SK-N-SH treated with all-trans-retinoic acid at 6 μM for 48 hours (cell line): ENCODE results near the gene SSR4.

Experiments used
- ATAC-seq: fragments of 200-7000 bp; cut with Tn5 transposase; 3 replicates; pipeline ENCODE4 v1.9.1; 2020; ENCODE audit warnings: mild to moderate bottlenecking, moderate library complexity
- ARNTL ChIP-seq: fragments of 450-650 bp; formaldehyde crosslinking; IDR thresholded peaks from 2 replicates; pipeline ENCODE4 v1.5.0; 2020; ENCODE audit warnings: low read depth, mild to moderate bottlenecking, moderate library complexity, borderline replicate concordance
- BACH2 ChIP-seq: fragments of 250-450 bp; sonication (Bioruptor Pico); IDR thresholded peaks from 2 replicates; pipeline ENCODE4 v1.9.0; 2021; ENCODE audit warnings: mild to moderate bottlenecking, borderline replicate concordance
- CREB5 ChIP-seq: fragments of 250-450 bp; sonication (Bioruptor Pico); IDR thresholded peaks from 2 replicates; pipeline ENCODE4 v1.5.1; 2020; ENCODE audit warnings: low read depth, mild to moderate bottlenecking, moderate library complexity
- CSDC2 ChIP-seq: fragments of 250-450 bp; sonication (Bioruptor Pico); IDR thresholded peaks from 2 replicates; pipeline ENCODE4 v1.5.0; 2020; ENCODE audit warnings: mild to moderate bottlenecking, moderate library complexity
- ESRRG ChIP-seq: fragments of 250-450 bp; sonication (Bioruptor Pico); IDR thresholded peaks from 2 replicates; pipeline ENCODE4 v1.6.1; 2021; ENCODE audit warnings: mild to moderate bottlenecking
- GLIS3 ChIP-seq: fragments of 250-450 bp; sonication (Bioruptor Pico); IDR thresholded peaks from 2 replicates; pipeline ENCODE4 v1.5.0; 2020; ENCODE audit warnings: mild to moderate bottlenecking, moderate library complexity
- ISL1 ChIP-seq: fragments of 250-450 bp; sonication (Bioruptor Pico); IDR thresholded peaks from 2 replicates; pipeline ENCODE4 v2.1.2; 2022; ENCODE audit warnings: mild to moderate bottlenecking, moderate library complexity
- PATZ1 ChIP-seq: fragments of 250-450 bp; sonication (Bioruptor Pico); IDR thresholded peaks from 2 replicates; pipeline ENCODE4 v1.8.0; 2020; ENCODE audit warnings: mild to moderate bottlenecking, moderate library complexity, borderline replicate concordance
- PPARA ChIP-seq: fragments of 250-450 bp; sonication (Bioruptor Pico); IDR thresholded peaks from 2 replicates; pipeline ENCODE4 v1.5.0; 2020; ENCODE audit warnings: mild to moderate bottlenecking, borderline replicate concordance
- RARB ChIP-seq: fragments of 250-450 bp; sonication (Bioruptor Pico); IDR thresholded peaks from 2 replicates; pipeline ENCODE4 v1.8.0; 2021; ENCODE audit warnings: mild to moderate bottlenecking, moderate library complexity
- SNAI2 ChIP-seq: fragments of 250-450 bp; sonication (Bioruptor Pico); IDR thresholded peaks from 2 replicates; pipeline ENCODE4 v1.5.0; 2020; ENCODE audit warnings: mild to moderate bottlenecking, moderate library complexity
- TCF4 ChIP-seq: fragments of 250-450 bp; sonication (Bioruptor Pico); IDR thresholded peaks from 2 replicates; pipeline ENCODE4 v1.8.0; 2021; ENCODE audit warnings: mild to moderate bottlenecking, moderate library complexity, borderline replicate concordance
- TOX ChIP-seq: fragments of 250-450 bp; sonication (Bioruptor Pico); IDR thresholded peaks from 2 replicates; pipeline ENCODE4 v1.8.0; 2021; ENCODE audit warnings: mild to moderate bottlenecking, moderate library complexity, borderline replicate concordance
- TSHZ2 ChIP-seq: fragments of 250-450 bp; sonication (Bioruptor Pico); IDR thresholded peaks from 2 replicates; pipeline ENCODE4 v1.5.0; 2020; ENCODE audit warnings: mild to moderate bottlenecking, moderate library complexity
- ZFP3 ChIP-seq: fragments of 250-450 bp; sonication (Bioruptor Pico); IDR thresholded peaks from 2 replicates; pipeline ENCODE4 v1.5.0; 2020; ENCODE audit warnings: mild to moderate bottlenecking, moderate library complexity
- ZFP30 ChIP-seq: fragments of 450-650 bp; formaldehyde crosslinking; IDR thresholded peaks from 2 replicates; pipeline ENCODE4 v1.5.0; 2022; ENCODE audit warnings: mild to moderate bottlenecking, moderate library complexity
- ZNF565 ChIP-seq: fragments of 450-650 bp; formaldehyde crosslinking; conservative IDR thresholded peaks from 2 replicates; pipeline ENCODE4 v1.5.0; 2020; ENCODE audit warnings: low read depth, mild to moderate bottlenecking, moderate library complexity
- ZNF70 ChIP-seq: fragments of 450-650 bp; formaldehyde crosslinking; IDR thresholded peaks from 2 replicates; pipeline ENCODE4 v1.5.0; 2020; ENCODE audit warnings: mild to moderate bottlenecking, moderate library complexity
- TF ChIP-seq, protein P1 (sequence below): fragments of 250-450 bp; sonication (Bioruptor Pico); IDR thresholded peaks from 2 replicates; pipeline ENCODE4 v1.8.0; 2021; ENCODE audit warnings: low read depth, mild to moderate bottlenecking, moderate library complexity, borderline replicate concordance
- TF ChIP-seq, protein P2 (sequence below): fragments of 250-450 bp; sonication (Bioruptor Pico); IDR thresholded peaks from 2 replicates; pipeline ENCODE4 v1.5.1; 2021; ENCODE audit warnings: mild to moderate bottlenecking, moderate library complexity

The SSR4 gene

DNA sequence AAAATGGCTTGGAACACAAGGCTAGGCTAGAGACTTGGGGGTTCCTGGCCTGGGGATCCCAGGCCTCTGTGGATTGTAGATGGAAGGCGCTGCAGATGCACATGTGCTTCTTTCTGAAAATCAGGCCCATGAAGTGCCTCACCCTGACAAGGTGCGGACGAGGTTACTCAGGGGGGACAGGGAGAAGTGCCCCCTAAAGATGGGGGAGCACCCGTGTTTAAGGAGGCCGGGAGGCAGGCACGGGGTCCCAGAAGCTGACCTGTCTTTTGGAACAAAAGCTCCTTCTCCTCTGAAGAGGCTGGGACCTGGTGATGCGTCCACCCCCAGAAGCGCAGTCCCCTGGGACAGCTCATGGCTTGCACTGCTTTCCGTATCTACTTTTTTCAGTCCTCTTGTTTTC is 33.4 kb downstream of the SSR4 start:
- no peak for ATAC-seq
- TF ChIP-seq ZNF70 (CRISPR knock-in tag) (no peak), GLIS3 (no peak), TOX (CRISPR knock-in tag) (no peak), ZNF565 (CRISPR knock-in tag) (no peak), PATZ1 (CRISPR knock-in tag) (no peak), RARB (CRISPR knock-in tag) (no peak), ESRRG (CRISPR knock-in tag) (no peak), ZFP3 (CRISPR knock-in tag) (no peak), CSDC2 (CRISPR knock-in tag) (no peak), CREB5 (CRISPR knock-in tag) (no peak), ZFP30 (CRISPR knock-in tag) (no peak), BACH2 (no peak)
- TF ChIP-seq, protein P1, sequence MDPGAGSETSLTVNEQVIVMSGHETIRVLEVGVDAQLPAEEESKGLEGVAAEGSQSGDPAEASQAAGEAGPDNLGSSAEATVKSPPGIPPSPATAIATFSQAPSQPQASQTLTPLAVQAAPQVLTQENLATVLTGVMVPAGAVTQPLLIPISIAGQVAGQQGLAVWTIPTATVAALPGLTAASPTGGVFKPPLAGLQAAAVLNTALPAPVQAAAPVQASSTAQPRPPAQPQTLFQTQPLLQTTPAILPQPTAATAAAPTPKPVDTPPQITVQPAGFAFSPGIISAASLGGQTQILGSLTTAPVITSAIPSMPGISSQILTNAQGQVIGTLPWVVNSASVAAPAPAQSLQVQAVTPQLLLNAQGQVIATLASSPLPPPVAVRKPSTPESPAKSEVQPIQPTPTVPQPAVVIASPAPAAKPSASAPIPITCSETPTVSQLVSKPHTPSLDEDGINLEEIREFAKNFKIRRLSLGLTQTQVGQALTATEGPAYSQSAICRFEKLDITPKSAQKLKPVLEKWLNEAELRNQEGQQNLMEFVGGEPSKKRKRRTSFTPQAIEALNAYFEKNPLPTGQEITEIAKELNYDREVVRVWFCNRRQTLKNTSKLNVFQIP (CRISPR knock-in tag), result no peak
- TF ChIP-seq, protein P2, sequence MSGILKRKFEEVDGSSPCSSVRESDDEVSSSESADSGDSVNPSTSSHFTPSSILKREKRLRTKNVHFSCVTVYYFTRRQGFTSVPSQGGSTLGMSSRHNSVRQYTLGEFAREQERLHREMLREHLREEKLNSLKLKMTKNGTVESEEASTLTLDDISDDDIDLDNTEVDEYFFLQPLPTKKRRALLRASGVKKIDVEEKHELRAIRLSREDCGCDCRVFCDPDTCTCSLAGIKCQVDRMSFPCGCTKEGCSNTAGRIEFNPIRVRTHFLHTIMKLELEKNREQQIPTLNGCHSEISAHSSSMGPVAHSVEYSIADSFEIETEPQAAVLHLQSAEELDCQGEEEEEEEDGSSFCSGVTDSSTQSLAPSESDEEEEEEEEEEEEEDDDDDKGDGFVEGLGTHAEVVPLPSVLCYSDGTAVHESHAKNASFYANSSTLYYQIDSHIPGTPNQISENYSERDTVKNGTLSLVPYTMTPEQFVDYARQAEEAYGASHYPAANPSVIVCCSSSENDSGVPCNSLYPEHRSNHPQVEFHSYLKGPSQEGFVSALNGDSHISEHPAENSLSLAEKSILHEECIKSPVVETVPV (CRISPR knock-in tag), result no peak

DNA sequence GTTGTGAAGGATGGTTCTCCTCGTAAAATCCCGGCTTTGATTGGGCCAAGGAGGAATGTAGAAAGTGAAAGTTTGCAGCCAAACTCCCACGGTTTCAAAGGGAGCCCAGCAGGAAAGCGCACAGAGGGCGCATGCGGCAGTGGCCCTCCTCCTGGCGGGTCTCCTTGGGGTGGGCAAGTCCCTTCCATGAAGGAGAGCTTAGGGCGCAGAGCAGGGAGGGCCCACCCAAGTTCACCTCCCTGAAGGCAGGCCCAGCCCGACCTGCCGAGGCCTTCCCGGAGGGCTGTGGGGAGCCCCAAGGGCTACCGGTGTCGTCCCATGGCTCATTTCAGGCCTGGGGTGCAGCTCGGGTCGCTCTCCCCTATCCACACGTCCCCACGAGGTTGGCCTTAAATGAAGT is 33.8 kb downstream of the SSR4 start:
- ATAC-seq, result no peak
- TF ChIP-seq CREB5 (CRISPR knock-in tag) (no peak), SNAI2 (CRISPR knock-in tag) (no peak), ISL1 (CRISPR knock-in tag) (no peak), ZFP3 (CRISPR knock-in tag) (no peak)

DNA sequence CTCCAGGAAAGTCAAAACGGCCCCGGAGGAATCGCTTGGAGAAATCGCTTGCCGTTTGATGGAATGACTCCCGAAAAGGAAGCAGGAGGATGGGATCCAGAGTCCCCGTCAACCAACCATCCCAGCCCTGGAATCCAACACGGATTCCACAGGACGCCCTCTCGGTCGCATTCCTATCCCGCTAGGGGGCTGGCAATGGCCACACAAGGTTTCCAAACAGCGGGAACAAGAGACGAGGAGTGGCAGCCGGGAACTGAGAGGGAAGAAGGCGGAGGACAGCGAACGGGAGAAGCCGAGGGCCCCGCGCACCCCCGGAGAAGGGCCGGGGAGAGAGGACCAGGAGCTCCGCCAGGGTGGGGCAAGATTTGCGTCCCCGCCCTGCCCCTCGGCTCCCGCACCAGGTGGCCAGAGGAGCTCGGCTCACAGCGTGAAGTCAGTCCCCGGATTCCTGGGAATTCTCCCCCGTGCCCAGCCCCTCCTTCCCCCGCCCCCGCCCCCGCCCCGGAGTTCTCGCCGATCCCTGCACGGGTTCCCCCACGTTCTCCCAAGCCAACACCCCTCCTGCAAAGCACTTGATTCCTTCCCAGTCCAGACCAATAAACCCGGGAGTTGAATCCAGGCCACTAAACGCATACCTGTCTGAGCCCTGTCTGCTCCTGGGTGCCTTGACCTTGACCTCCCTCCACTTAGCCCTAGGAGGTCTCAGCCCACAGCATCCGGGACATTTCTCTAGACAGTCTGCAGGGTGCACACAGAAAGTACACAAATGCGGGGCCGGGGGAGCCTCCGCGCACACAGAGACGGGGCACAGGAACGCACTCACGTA is 34.5 kb downstream of the SSR4 start:
- peak; percentile 20; the same call in 2 of the 3 replicates for ATAC-seq
- TF ChIP-seq TCF4 (CRISPR knock-in tag), result no peak
- TF ChIP-seq TSHZ2, result no peak
- no peak for TF ChIP-seq ZFP3 (CRISPR knock-in tag)
- no peak for TF ChIP-seq RARB (CRISPR knock-in tag)
- TF ChIP-seq, protein P1 (CRISPR knock-in tag), result no peak
- TF ChIP-seq SNAI2 (CRISPR knock-in tag), result no peak
- TF ChIP-seq, protein P2 (CRISPR knock-in tag), result no peak
- TF ChIP-seq BACH2, result no peak
- no peak for TF ChIP-seq ZFP30 (CRISPR knock-in tag)
- TF ChIP-seq ISL1 (CRISPR knock-in tag), result no peak
- TF ChIP-seq CSDC2 (CRISPR knock-in tag), result no peak
- TF ChIP-seq PPARA (CRISPR knock-in tag), result no peak
- TF ChIP-seq ZNF565 (CRISPR knock-in tag), result no peak
- TF ChIP-seq ARNTL (CRISPR knock-in tag), result no peak
- TF ChIP-seq ESRRG (CRISPR knock-in tag), result no peak
- no peak for TF ChIP-seq GLIS3
- no peak for TF ChIP-seq TOX (CRISPR knock-in tag)
